Naive thymus-derived CD4-positive, alpha-beta T cell (primary cell): Measurements from ENCODE around the gene TUB. TPM values are rescaled to one million over a fixed set of nuclear protein-coding genes. Genes with fewer than 3 reads are reported as not detected.

Experiments used
- ATAC-seq: fragments of 150-1000 bp; cut with Tn5 transposase; 2 replicates; pipeline ENCODE4 v1.10.0; 2021; ENCODE audit warnings: mild to moderate bottlenecking, moderate library complexity
- CTCF ChIA-PET: fragments of 350-600 bp; sonication (Branson Sonifier 250); formaldehyde crosslinking; loops from one replicate; lab custom pipeline; 2021; ENCODE audit warnings: antibody characterized with exemption; lab: Charles Lee
- POLR2A ChIA-PET: fragments of 350-600 bp; sonication (Branson Sonifier 250); formaldehyde crosslinking; loops from one replicate; lab custom pipeline; 2021; ENCODE audit warnings: antibody characterized with exemption, inconsistent platforms; lab: Charles Lee
- DNase-seq, 9 donors: peaks; one replicate each; pipeline versions ENCODE4 v3.0.0 to v3.0.0-alpha.2; 2020 to 2022; ENCODE audit warnings: mixed read lengths in 1 of 9
- H3K27ac ChIP-seq: one replicate; pipeline ENCODE4 v1.7.0; 2013; ENCODE audit warnings: mild to moderate bottlenecking, low read depth, low read length, moderate library complexity
- H3K27me3 ChIP-seq, 2 donors: one replicate each; pipeline ENCODE4 v1.7.0; 2013; ENCODE audit warnings: low read length in 2 of 2, mild to moderate bottlenecking in 2 of 2, moderate library complexity in 2 of 2; ENCODE audit not compliant: control insufficient read depth in 2 of 2, insufficient read depth in 2 of 2
- H3K36me3 ChIP-seq, 3 experiments: 1 replicate in 2 of 3; 2 replicates in 1 of 3; pipeline ENCODE4 v1.7.0; 2013; ENCODE audit warnings: low read length in 3 of 3, mild to moderate bottlenecking in 3 of 3, moderate library complexity in 1 of 3; ENCODE audit not compliant: insufficient read depth in 3 of 3, control insufficient read depth in 2 of 3
- H3K4me1 ChIP-seq, 2 donors: one replicate each; pipeline ENCODE4 v1.7.0; 2013; ENCODE audit warnings: low read length in 2 of 2, mild to moderate bottlenecking in 2 of 2, moderate library complexity in 1 of 2; ENCODE audit not compliant: control insufficient read depth in 2 of 2, insufficient read depth in 2 of 2
- H3K4me3 ChIP-seq: 2 replicates; pipeline ENCODE4 v1.7.0; 2013; ENCODE audit warnings: mild to moderate bottlenecking, low read length
- H3K9me3 ChIP-seq, 3 experiments: 1 replicate in 2 of 3; 2 replicates in 1 of 3; pipeline ENCODE4 v1.7.0; 2013; ENCODE audit warnings: low read length in 3 of 3; ENCODE audit not compliant: control insufficient read depth in 2 of 3
- H3K27ac Mint-ChIP-seq, 9 donors: one replicate each; pipeline ENCODE4 v1.8.0; 2020 to 2022; ENCODE audit warnings: mixed read lengths in 9 of 9, mild to moderate bottlenecking in 8 of 9, moderate library complexity in 5 of 9, inconsistent platforms in 2 of 9
- H3K27me3 Mint-ChIP-seq, 5 donors: one replicate each; pipeline ENCODE4 v1.8.0; 2021 to 2022; ENCODE audit warnings: mixed read lengths in 5 of 5, mild to moderate bottlenecking in 1 of 5
- H3K36me3 Mint-ChIP-seq, 5 donors: one replicate each; pipeline ENCODE4 v1.8.0; 2020 to 2022; ENCODE audit warnings: mixed read lengths in 5 of 5, mild to moderate bottlenecking in 3 of 5, inconsistent platforms in 1 of 5
- H3K4me1 Mint-ChIP-seq, 7 donors: one replicate each; pipeline ENCODE4 v1.8.0; 2020 to 2022; ENCODE audit warnings: mixed read lengths in 7 of 7, mild to moderate bottlenecking in 3 of 7, inconsistent platforms in 1 of 7
- H3K4me3 Mint-ChIP-seq, 10 donors: one replicate each; pipeline ENCODE4 v1.8.0; 2020 to 2022; ENCODE audit warnings: mild to moderate bottlenecking in 10 of 10, mixed read lengths in 10 of 10, moderate library complexity in 6 of 10, inconsistent platforms in 2 of 10
- H3K9me3 Mint-ChIP-seq, 11 donors: one replicate each; pipeline ENCODE4 v1.8.0; 2020 to 2022; ENCODE audit warnings: mixed read lengths in 11 of 11, mild to moderate bottlenecking in 4 of 11, inconsistent platforms in 1 of 11, moderate library complexity in 1 of 11
- intact Hi-C, 2 donors: fragments of 100-400 bp; cut with micrococcal nuclease; formaldehyde crosslinking; loops; one replicate each; pipeline ENCODE4 v1.15.1; 2023
- polyA plus RNA-seq, 2 donors: library from polyadenylated mRNA; unstranded; fragments of 300-500 nt; fragmentation: Illumina TruSeq; gene quantifications; one replicate each; pipeline ENCODE4 v1.2.3, GENCODE V29; 2021
- total RNA-seq, 6 experiments: library from RNA in 5 of 6; stranded (reverse) in 5 of 6; gene quantifications; 1 replicate in 5 of 6; 2 replicates in 1 of 6; pipeline ENCODE4 v1.2.3 and lab custom pipeline; 2021 to 2026

TUB gene
- total and polyA plus RNA-seq, 7 experiments from 2014 or later: 0.05 to 0.12 (median 0.06) TPM; not detected in 3

DNA sequence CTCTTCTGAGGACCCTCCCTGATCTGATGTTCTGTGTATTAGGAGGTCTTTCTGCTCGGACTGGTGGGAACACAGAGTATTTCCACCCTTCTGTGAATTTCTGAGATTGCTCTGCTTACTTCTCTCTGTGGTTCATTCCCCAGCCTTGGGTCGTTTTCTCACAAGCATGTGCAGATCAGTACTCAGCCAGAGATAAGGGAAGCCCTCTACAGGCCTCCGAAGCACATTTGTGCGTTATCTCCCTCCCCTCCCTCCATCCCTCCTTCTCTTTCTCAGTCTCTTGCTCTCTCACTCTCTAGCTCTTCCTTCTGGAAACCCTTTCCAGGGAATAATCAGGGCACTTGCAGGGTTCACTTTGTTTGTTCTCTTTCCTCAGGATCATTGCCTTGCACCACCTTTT, 35.2 kb upstream of the TUB start:
- Histone ChIP-seq H3K36me3 (no peaks in the 10 kb centered on the region), H3K9me3 (no peaks in the 10 kb centered on the region), H3K4me1 (no peaks in the 10 kb centered on the region), H3K27me3 (no peaks in the 10 kb centered on the region), H3K4me3 (no peak overlapping the region), H3K27ac (no peak overlapping the region)
- DNase-seq: no peak
- H3K9me3 Mint-ChIP-seq: no peaks in the 10 kb centered on the region
- CTCF ChIA-PET: no interaction called here
- no peaks in the 10 kb centered on the region for H3K4me1 Mint-ChIP-seq
- H3K4me3 Mint-ChIP-seq: no peak overlapping the region
- no peak overlapping the region for H3K27ac Mint-ChIP-seq
- H3K36me3 Mint-ChIP-seq: peaks cover 0 to 4% (median 0%) of the 10 kb centered on the region in 5 donors
- H3K27me3 Mint-ChIP-seq: peaks cover 21 to 33% (median 32%) of the 10 kb centered on the region in 5 donors
- intact Hi-C loops: no loop called here
- POLR2A ChIA-PET: no interaction called here
- no peak for ATAC-seq

DNA sequence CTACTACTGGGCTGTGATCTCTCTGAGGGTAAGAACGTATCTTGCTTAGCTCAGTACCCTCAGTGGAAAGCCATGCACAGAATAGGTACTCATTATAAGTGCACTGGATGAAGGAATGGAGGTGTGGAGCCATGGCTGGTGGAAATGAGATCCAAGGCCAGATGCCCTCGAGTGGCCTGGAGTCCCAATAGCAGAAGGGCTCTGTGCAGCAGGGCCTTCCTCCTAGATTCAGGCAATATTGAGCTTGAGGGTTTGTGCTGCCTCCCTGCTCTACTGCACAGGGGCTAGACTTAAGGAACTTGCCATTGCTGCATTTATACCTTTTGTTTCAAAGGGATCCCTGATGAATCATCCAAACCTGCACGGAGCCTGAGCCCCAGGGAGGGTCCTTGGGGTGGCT, 33.6 kb upstream of the TUB start:
- no peaks in the 10 kb centered on the region for H3K4me1 ChIP-seq
- no peaks in the 10 kb centered on the region for H3K9me3 ChIP-seq
- H3K27ac Mint-ChIP-seq: no peak overlapping the region
- no peaks in the 10 kb centered on the region for H3K36me3 ChIP-seq
- no peak overlapping the region for H3K4me3 Mint-ChIP-seq
- no peak for DNase-seq
- no peak overlapping the region for H3K27ac ChIP-seq
- ChIA-PET POLR2A (no interaction called here), CTCF (no interaction called here)
- no peak overlapping the region for H3K4me3 ChIP-seq
- H3K36me3 Mint-ChIP-seq: no peaks in the 10 kb centered on the region
- no peak for ATAC-seq
- no peaks in the 10 kb centered on the region for H3K9me3 Mint-ChIP-seq
- peaks cover 21 to 32% (median 26%) of the 10 kb centered on the region in 5 donors for H3K27me3 Mint-ChIP-seq
- no peaks in the 10 kb centered on the region for H3K27me3 ChIP-seq
- H3K4me1 Mint-ChIP-seq: no peaks in the 10 kb centered on the region
- intact Hi-C loops: no loop called here

DNA sequence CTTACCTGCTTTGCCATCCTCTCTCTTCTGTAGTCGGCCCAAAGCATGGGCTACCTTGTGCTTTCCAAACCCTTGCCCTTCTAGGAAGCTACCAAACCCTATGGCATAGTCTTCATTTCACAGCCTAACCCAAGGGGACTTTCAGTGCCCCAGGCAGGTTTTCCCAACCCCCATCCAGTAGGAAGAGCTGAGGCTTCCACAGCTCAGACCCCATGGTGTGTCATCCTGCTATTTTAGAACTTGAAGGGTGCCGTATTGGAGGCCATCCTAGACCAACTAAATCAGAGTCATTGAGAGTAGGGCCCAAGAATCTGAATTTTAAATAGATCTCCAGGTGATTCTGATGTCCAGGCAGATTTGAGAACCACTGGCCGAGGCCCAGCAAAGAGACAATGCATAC, 31.9 kb upstream of the TUB start:
- no peaks in the 10 kb centered on the region for H3K36me3 ChIP-seq
- CTCF ChIA-PET: no interaction called here
- Mint-ChIP-seq H3K36me3 (no peaks in the 10 kb centered on the region), H3K27me3 (peaks cover 12 to 24% (median 22%) of the 10 kb centered on the region in 5 donors), H3K9me3 (no peaks in the 10 kb centered on the region), H3K27ac (no peak overlapping the region), H3K4me3 (no peak overlapping the region), H3K4me1 (no peaks in the 10 kb centered on the region)
- no peak overlapping the region for H3K4me3 ChIP-seq
- no peaks in the 10 kb centered on the region for H3K4me1 ChIP-seq
- no peaks in the 10 kb centered on the region for H3K9me3 ChIP-seq
- no peak for DNase-seq
- ATAC-seq: no peak
- intact Hi-C loops: no loop called here
- no peak overlapping the region for H3K27ac ChIP-seq
- no peaks in the 10 kb centered on the region for H3K27me3 ChIP-seq
- POLR2A ChIA-PET: no interaction called here

DNA sequence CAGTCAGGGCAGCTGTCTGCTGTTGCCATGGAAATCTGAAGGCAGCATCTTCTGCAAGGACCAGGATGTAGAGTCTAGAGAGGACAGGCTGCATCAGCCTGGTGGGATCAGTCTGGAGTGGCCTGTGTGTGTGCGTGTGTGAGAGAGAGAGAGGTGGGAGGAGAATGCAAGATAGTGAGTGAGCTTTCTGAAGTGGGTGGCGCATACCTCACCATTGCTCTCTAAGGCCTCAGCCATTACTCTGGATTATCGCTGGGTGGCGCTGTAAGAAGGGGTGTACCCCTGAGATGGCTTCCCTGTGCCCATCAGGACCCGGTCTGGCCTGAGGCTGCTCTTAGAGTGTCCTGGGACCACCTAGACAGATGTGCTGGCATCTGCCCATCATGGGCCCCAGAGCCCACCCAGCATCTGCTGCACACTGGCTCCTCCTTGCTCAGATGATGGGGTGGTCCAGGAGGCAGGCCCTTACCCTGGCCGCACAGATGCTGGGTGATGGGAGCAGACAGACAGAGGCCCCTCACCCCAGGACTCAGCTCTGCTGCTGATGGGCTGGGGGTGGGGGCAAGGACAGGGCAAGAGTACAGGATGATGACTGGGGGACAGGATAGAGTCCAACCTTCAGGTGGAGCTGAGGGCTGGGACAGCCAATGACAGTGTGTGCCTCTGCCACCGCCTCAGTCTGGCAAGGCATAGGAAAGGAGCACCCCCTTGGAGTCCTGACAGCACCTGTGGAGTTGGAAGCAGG, 25.7 kb upstream of the TUB start:
- no peak overlapping the region for H3K4me3 Mint-ChIP-seq
- peaks cover 0 to 21% (median 12%) of the 10 kb centered on the region in 5 donors for H3K27me3 Mint-ChIP-seq
- H3K36me3 Mint-ChIP-seq: no peaks in the 10 kb centered on the region
- H3K4me1 Mint-ChIP-seq: peaks cover 0 to 5% (median 0%) of the 10 kb centered on the region in 7 donors
- no peaks in the 10 kb centered on the region for H3K36me3 ChIP-seq
- POLR2A ChIA-PET: no interaction called here
- CTCF ChIA-PET: no interaction called here
- H3K4me1 ChIP-seq: no peaks in the 10 kb centered on the region
- no peaks in the 10 kb centered on the region for H3K9me3 Mint-ChIP-seq
- no peaks in the 10 kb centered on the region for H3K9me3 ChIP-seq
- H3K27me3 ChIP-seq: no peaks in the 10 kb centered on the region
- ATAC-seq (no peak), DNase-seq (no peak)
- H3K27ac ChIP-seq: no peak overlapping the region
- intact Hi-C loops: no loop called here
- no peak overlapping the region for H3K27ac Mint-ChIP-seq
- H3K4me3 ChIP-seq: no peak overlapping the region

DNA sequence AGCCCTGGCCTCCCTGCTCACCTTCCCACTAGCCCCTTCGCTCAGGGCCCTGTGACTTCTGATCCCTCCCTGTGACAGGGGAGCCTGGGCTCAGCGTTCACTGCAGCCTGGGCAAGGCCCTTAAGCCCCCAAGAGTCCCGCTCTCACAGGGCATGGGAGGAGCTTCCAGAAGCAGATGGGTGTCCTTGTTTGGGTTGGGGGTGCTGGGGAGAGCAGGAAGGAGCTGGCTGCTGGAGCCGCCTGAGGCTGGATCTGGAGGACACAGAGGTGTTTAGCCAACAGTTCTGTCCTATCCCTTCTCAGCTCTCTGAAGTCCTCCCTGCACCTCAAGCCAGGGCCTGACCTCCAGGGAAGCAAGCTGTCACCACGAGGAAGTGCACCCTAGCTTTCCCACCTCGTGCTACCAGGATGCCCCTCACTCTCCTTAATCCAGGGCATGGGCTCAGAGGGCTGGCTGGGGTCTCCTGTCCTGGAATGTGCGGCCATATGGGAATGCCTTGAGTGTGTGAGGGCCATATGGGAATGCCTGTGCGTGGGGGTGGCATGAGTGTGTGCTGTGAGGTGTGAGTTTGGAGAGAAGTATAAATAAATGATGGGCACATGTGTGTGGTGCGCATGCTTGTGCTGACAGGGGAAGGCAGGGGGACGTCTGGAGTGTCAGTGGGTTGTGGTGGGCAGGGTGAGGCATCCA, 25.0 kb upstream of the TUB start:
- H3K27ac Mint-ChIP-seq: no peak overlapping the region
- ChIA-PET POLR2A (no interaction called here), CTCF (no interaction called here)
- Histone ChIP-seq H3K36me3 (no peaks in the 10 kb centered on the region), H3K4me1 (no peaks in the 10 kb centered on the region), H3K27me3 (no peaks in the 10 kb centered on the region), H3K27ac (no peak overlapping the region), H3K9me3 (no peaks in the 10 kb centered on the region), H3K4me3 (no peak overlapping the region)
- DNase-seq (no peak), ATAC-seq (no peak)
- peaks cover 0 to 5% (median 0%) of the 10 kb centered on the region in 7 donors for H3K4me1 Mint-ChIP-seq
- no peaks in the 10 kb centered on the region for H3K36me3 Mint-ChIP-seq
- peaks cover 0 to 19% (median 12%) of the 10 kb centered on the region in 5 donors for H3K27me3 Mint-ChIP-seq
- no peaks in the 10 kb centered on the region for H3K9me3 Mint-ChIP-seq
- intact Hi-C loops: no loop called here
- no peak overlapping the region for H3K4me3 Mint-ChIP-seq

DNA sequence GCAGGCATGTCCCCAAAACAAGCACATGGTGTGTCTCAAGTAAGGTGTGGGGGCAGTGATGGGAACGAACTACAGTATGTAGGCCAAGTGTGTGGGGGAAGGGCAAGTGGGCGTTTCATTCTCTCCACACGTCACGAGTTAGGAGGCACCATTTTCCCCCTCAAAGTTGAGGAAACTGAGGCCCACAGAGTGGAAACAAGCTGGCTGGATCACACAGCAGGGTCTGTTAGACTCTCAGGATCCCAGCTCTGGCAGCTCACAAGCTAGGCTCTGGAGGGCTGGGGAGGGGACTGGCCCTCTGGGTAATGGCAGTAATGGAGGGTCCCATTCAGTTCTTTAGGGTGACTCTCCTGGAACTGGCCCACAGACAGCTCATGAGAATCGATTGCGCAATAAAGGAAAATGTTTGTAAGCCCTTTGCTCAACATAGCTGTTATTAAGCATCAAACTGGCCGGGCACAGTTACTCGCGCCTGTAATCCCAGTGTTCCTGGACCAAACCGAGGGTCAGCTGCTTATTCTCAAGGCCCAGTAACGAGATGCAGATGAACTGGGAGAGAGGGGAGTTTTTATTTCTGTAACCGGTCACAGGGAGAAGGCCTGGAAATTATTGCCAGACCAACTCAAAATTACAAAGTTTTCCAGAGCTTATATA, 24.1 kb upstream of the TUB start:
- no peaks in the 10 kb centered on the region for H3K9me3 Mint-ChIP-seq
- ATAC-seq (no peak), DNase-seq (no peak)
- peaks cover 0 to 19% (median 12%) of the 10 kb centered on the region in 5 donors for H3K27me3 Mint-ChIP-seq
- H3K36me3 Mint-ChIP-seq: no peaks in the 10 kb centered on the region
- no peak overlapping the region for H3K4me3 Mint-ChIP-seq
- H3K4me1 Mint-ChIP-seq: peaks cover 0 to 5% (median 0%) of the 10 kb centered on the region in 7 donors
- no peaks in the 10 kb centered on the region for H3K36me3 ChIP-seq
- no peaks in the 10 kb centered on the region for H3K9me3 ChIP-seq
- H3K4me3 ChIP-seq: no peak overlapping the region
- H3K27ac ChIP-seq: no peak overlapping the region
- ChIA-PET CTCF (no interaction called here), POLR2A (no interaction called here)
- no peaks in the 10 kb centered on the region for H3K4me1 ChIP-seq
- H3K27me3 ChIP-seq: no peaks in the 10 kb centered on the region
- no peak overlapping the region for H3K27ac Mint-ChIP-seq
- intact Hi-C loops: no loop called here
